Stimulated activated naive CD8-positive, alpha-beta T cell treated with anti-CD3 and anti-CD28 coated beads, Interleukin-15, Interleukin-2, amounts not matched to agents 100 ng/mL and 50 ng/mL, for 24 hours (primary cell): ENCODE results near the gene DXO.
"Not testable (repeated sequence)": the region's sequence is repeated elsewhere in the genome, so short reads cannot be mapped to it uniquely, and the experiment has no call there.

Experiments
- H3K27ac Mint-ChIP-seq: one replicate; pipeline ENCODE4 v1.8.0; 2021; ENCODE audit warnings: mild to moderate bottlenecking, mixed read lengths
- H3K27me3 Mint-ChIP-seq: one replicate; pipeline ENCODE4 v1.8.0; 2021; ENCODE audit warnings: mixed read lengths
- H3K36me3 Mint-ChIP-seq: one replicate; pipeline ENCODE4 v1.8.0; 2021; ENCODE audit warnings: low read depth, mixed read lengths
- H3K4me1 Mint-ChIP-seq: one replicate; pipeline ENCODE4 v1.8.0; 2021; ENCODE audit warnings: low read depth, mixed read lengths
- H3K4me3 Mint-ChIP-seq: one replicate; pipeline ENCODE4 v1.8.0; 2021; ENCODE audit warnings: mild to moderate bottlenecking, mixed read lengths
- H3K9me3 Mint-ChIP-seq: one replicate; pipeline ENCODE4 v1.8.0; 2021; ENCODE audit warnings: mixed read lengths

The DXO gene

GRCh38 chr6:31996385-31996784 is 24.4 kb upstream of the DXO start:
- not testable (repeated sequence) for H3K27me3 Mint-ChIP-seq, H3K36me3 Mint-ChIP-seq, H3K27ac Mint-ChIP-seq, H3K4me1 Mint-ChIP-seq, H3K9me3 Mint-ChIP-seq, H3K4me3 Mint-ChIP-seq

- not testable (repeated sequence) for H3K36me3 Mint-ChIP-seq, H3K4me3 Mint-ChIP-seq, H3K9me3 Mint-ChIP-seq, H3K4me1 Mint-ChIP-seq, H3K27me3 Mint-ChIP-seq, H3K27ac Mint-ChIP-seq
Observed at GRCh38 chr6:31994421-31994820, 22.5 kb upstream of the DXO start.

GRCh38 chr6:31989363-31989762 is 17.4 kb upstream of the DXO start:
- H3K4me1 Mint-ChIP-seq, H3K27me3 Mint-ChIP-seq, H3K4me3 Mint-ChIP-seq: not testable (repeated sequence)

GRCh38 chr6:31981744-31982143 is 9.8 kb upstream of the DXO start, which contains the start of gene C4A:
C4A (plus strand) TSS chr6:31982057; CDS start chr6:31982108, 51 bp downstream.
- not testable (repeated sequence) for H3K27ac Mint-ChIP-seq, H3K4me3 Mint-ChIP-seq, H3K36me3 Mint-ChIP-seq, H3K27me3 Mint-ChIP-seq, H3K9me3 Mint-ChIP-seq, H3K4me1 Mint-ChIP-seq

More at GRCh38 chr6:31989363-31989762, 17.4 kb upstream of the DXO start:
- not testable (repeated sequence) for H3K9me3 Mint-ChIP-seq, H3K27ac Mint-ChIP-seq, H3K36me3 Mint-ChIP-seq

- not testable (repeated sequence) for H3K4me3 Mint-ChIP-seq, H3K9me3 Mint-ChIP-seq, H3K27me3 Mint-ChIP-seq, H3K27ac Mint-ChIP-seq, H3K4me1 Mint-ChIP-seq, H3K36me3 Mint-ChIP-seq
Observed at GRCh38 chr6:31980998-31981397, 9.1 kb upstream of the DXO start.

- not testable (repeated sequence) for H3K4me1 Mint-ChIP-seq, H3K27me3 Mint-ChIP-seq, H3K36me3 Mint-ChIP-seq, H3K4me3 Mint-ChIP-seq, H3K9me3 Mint-ChIP-seq
- H3K27ac Mint-ChIP-seq, result peak overlapping the region; percentile 24
Observed at GRCh38 chr6:31980195-31980876, 8.4 kb upstream of the DXO start.

- peaks cover 12% of the 10 kb centered on the region for H3K36me3 Mint-ChIP-seq
- H3K4me1 Mint-ChIP-seq, result peaks cover 3% of the 10 kb centered on the region
- no peak overlapping the region for H3K4me3 Mint-ChIP-seq
- peak overlapping the region; percentile 24 for H3K27ac Mint-ChIP-seq
- no peaks in the 10 kb centered on the region for H3K9me3 Mint-ChIP-seq
- H3K27me3 Mint-ChIP-seq, result no peaks in the 10 kb centered on the region
Observed at GRCh38 chr6:31979238-31979898, 7.4 kb upstream of the DXO start.

GRCh38 chr6:31978831-31979230 is 6.9 kb upstream of the DXO start:
- Mint-ChIP-seq H3K4me3 (no peak overlapping the region), H3K36me3 (peaks cover 12% of the 10 kb centered on the region), H3K9me3 (no peaks in the 10 kb centered on the region)

GRCh38 chr6:31977816-31978431 is 6.0 kb upstream of the DXO start:
- Mint-ChIP-seq H3K27me3 (no peaks in the 10 kb centered on the region), H3K9me3 (no peaks in the 10 kb centered on the region), H3K4me3 (no peak overlapping the region), H3K27ac (no peak overlapping the region), H3K4me1 (peaks cover 17% of the 10 kb centered on the region), H3K36me3 (peaks cover 20% of the 10 kb centered on the region)

More at GRCh38 chr6:31978831-31979230, 6.9 kb upstream of the DXO start:
- no peaks in the 10 kb centered on the region for H3K27me3 Mint-ChIP-seq
- no peak overlapping the region for H3K27ac Mint-ChIP-seq
- H3K4me1 Mint-ChIP-seq, result peaks cover 8% of the 10 kb centered on the region

GRCh38 chr6:31976065-31976464 is 4.1 kb upstream of the DXO start:
- not testable (repeated sequence) for H3K27me3 Mint-ChIP-seq, H3K27ac Mint-ChIP-seq, H3K9me3 Mint-ChIP-seq, H3K4me3 Mint-ChIP-seq
- Mint-ChIP-seq H3K4me1 (peaks cover 31% of the 10 kb centered on the region), H3K36me3 (peaks cover 20% of the 10 kb centered on the region)

- Mint-ChIP-seq H3K4me3 (peak overlapping the region; percentile 96), H3K4me1 (peaks cover 48% of the 10 kb centered on the region), H3K27me3 (no peaks in the 10 kb centered on the region), H3K9me3 (no peaks in the 10 kb centered on the region), H3K36me3 (peaks cover 22% of the 10 kb centered on the region), H3K27ac (peak overlapping the region; percentile 99)
Observed at GRCh38 chr6:31972709-31973350, 892 bp upstream of the DXO start.

GRCh38 chr6:31971279-31971992 is 502 bp downstream of the DXO start:
- H3K4me3 Mint-ChIP-seq, result peak overlapping the region; percentile 96
- H3K27me3 Mint-ChIP-seq, result no peaks in the 10 kb centered on the region
- H3K4me1 Mint-ChIP-seq, result peaks cover 48% of the 10 kb centered on the region
- H3K27ac Mint-ChIP-seq, result peak overlapping the region; percentile 99
- peaks cover 27% of the 10 kb centered on the region for H3K36me3 Mint-ChIP-seq
- H3K9me3 Mint-ChIP-seq, result no peaks in the 10 kb centered on the region

GRCh38 chr6:31970604-31971271 is 1.2 kb downstream of the DXO start:
- H3K27ac Mint-ChIP-seq, result peak overlapping the region; percentile 99
- H3K9me3 Mint-ChIP-seq, result no peaks in the 10 kb centered on the region
- no peaks in the 10 kb centered on the region for H3K27me3 Mint-ChIP-seq
- H3K4me3 Mint-ChIP-seq, result peak overlapping the region; percentile 96
- peaks cover 33% of the 10 kb centered on the region for H3K36me3 Mint-ChIP-seq
- H3K4me1 Mint-ChIP-seq, result peaks cover 48% of the 10 kb centered on the region
